SKM-1 treated with dmso at 0.1 percent for 144 hours (cell line): ENCODE results near the gene NCOA6.
"Not testable (repeated sequence)": the region's sequence is repeated elsewhere in the genome, so short reads cannot be mapped to it uniquely, and the experiment has no call there.

Source experiments
- DNase-seq: peaks from one replicate; lab custom pipeline; 2025; ENCODE audit not compliant: unreplicated experiment; lab: John Stamatoyannopoulos, UW

Gene NCOA6

DNA sequence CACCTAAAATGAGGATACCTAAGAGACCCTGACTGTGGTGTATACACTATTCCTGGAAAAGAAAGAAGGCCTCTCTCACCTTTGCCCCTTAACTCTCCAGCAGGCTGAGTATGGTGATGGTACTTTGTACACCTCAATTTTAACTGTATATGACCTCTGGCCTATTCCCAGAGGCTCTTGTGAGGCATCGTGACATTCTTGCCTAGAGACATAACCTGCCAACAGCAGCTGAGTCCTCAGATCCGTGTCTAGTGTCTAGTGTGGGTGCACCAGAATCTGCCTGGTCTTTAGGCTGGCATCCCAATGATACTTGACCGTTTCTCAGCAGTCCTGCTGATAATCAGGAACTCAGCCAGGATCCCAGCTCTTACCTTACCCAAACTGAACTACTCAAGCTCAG is 101.3 kb downstream of the NCOA6 start:
- no peak for DNase-seq

DNA sequence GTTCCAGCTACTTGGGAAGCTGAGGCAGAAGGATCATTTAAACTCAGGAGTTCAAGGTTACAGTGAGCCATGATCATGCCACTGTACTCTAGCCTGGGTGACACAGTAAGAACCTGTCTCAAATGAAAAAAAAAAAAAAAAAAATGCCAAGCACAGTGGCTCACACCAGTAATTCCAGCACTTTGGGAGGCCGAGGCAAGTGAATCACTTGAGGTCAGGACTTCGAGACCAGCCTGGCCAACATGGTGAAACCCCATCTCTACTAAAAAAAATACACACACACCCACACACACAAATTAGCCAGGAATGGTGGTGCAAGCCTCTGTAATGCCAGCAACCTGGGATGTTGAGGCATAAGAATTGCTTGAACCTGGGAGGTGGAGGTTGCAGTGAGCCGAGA is 102.9 kb downstream of the NCOA6 start:
- DNase-seq: not testable (repeated sequence)

DNA sequence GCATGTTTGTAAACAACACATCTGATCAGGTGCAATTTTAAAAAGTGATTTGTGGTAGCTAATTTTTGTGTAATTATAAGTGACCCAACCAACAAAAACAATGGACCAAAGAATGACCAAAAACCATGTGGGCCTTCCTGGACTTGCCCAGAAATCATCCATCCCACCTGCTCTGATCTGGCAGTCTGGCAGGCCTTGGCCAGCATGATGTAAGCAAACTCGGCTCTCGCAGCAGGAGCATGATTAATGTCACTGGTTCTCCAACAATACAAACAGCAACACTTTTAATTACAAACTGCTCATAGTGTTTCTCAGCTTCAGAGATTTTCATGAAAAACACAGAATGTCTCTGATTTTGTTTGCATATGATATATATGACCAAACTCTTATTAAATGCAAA is 105.2 kb downstream of the NCOA6 start:
- DNase-seq: no peak

- not testable (repeated sequence) for DNase-seq
Observed at GRCh38 chr20:34719242-34720017, 106.0 kb downstream of the NCOA6 start.

GRCh38 chr20:34717230-34718095 is 108.0 kb downstream of the NCOA6 start:
- no peak for DNase-seq

GRCh38 chr20:34716921-34717229 is 108.6 kb downstream of the NCOA6 start:
- DNase-seq: no peak

DNA sequence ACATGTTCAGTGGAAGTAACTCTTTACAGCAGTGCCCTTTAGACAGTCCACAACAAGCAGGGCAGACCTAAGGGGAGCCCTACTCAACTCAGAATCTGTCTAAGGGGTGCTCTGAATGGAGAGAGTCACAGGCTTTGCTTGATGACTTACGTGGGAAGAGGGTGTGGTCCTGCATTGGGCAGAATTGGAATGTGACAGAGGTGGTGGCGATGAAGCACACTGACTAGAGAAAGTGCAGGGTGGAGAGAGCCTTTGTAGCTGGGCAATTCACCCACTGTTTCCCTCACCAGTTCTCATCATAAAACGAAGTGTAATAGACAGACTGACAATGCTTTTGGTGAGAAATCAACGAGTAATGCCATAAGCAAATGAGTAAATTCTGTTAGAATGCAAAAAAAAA is 110.1 kb downstream of the NCOA6 start:
- no peak for DNase-seq

- DNase-seq: not testable (repeated sequence)
Observed at GRCh38 chr20:34713944-34714515, 111.4 kb downstream of the NCOA6 start.

- no peak for DNase-seq
Observed at GRCh38 chr20:34713194-34713943, 112.1 kb downstream of the NCOA6 start.

DNA sequence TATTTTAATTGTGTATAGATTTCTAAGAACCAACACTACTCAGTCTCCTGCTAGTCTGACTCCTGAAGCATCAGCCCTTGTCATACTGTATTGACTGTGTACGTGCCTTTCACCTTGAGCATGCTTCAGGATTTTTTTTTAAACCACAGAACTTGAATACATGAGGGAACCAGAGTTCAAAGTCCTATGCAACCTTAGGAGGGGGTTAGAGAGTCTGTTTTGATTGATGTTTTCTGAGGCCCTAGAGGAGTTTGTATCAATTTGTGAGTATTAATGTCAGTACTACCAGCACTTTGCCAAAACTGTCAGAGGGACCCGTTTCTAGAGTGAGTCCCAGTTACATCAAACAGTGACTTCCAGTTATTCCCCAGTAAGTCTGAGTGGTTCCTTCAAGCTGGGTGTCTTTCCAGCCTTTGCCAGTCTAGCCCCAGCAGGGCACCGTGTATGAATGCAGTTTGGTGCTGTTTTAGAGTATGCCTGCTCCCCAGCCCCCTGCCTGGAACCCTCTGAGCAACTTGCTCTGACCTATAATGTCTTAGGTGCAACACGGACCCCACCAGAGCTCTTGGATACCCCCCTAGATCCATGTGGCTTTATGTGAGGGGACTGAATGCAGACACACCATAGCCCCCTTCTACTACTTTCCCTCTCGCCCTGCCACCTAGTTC is 112.8 kb downstream of the NCOA6 start:
- DNase-seq: no peak

GRCh38 chr20:34711813-34712430 is 113.5 kb downstream of the NCOA6 start:
- no peak for DNase-seq

GRCh38 chr20:34710861-34711574 is 114.4 kb downstream of the NCOA6 start:
- DNase-seq: peak; percentile 44

- no peak for DNase-seq
Observed at GRCh38 chr20:34710568-34710839, 114.9 kb downstream of the NCOA6 start.

DNA sequence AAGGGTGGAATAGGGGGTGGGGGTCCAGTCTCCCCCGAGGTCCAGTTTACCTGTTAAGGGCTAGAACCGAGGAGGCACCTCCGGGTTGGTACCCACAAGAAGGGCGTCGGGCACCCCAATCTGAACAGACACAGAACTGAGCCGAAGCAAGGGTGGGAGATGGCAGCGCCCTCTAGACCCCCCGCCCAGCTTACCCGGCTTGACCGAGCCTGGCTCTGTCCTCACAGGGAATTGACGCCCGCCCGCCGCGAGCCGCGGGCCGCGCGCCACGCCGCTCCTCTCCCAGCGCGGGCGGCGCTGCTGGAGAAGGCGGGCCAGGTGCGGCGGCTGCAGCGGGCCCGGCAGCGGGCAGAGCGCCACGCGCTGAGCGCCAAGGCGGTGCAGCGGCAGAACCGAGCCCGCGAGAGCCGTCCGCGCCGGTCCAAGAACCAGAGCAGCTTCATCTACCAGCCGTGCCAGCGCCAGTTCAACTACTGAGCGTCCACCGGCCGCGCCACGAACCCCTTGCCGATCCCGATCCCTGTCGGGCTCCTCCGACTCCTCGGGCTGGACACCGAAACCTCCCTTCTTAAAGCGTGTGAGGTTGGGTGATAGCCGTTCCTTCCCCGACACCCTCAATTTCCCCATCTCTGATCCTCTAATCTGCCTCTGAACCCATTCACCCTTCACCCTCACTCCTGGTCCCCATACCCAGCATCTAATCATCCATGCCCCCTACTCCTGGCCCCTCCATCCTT is 115.5 kb downstream of the NCOA6 start:
- no peak for DNase-seq

- DNase-seq: peak; percentile 62
Observed at GRCh38 chr20:34709044-34709830, 116.2 kb downstream of the NCOA6 start.

DNA sequence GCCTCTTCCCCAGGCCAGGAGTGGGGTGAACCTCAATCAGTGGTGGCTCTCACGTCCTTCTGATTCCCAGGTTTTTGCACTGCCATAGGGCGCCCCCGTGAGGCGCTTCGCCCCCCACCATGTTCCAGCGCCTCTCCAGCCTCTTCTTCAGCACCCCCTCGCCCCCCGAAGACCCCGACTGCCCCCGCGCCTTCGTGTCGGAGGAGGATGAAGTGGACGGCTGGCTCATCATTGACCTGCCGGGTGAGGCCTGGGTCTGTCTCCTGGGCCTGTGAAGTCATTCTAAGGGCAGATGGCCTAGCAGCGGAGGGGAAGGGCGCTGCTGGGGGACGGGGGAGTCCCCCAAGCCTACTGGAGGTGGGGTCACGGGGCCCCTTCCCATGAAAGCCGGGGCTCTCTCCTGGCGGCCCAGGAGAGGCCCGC is 116.8 kb downstream of the NCOA6 start:
- DNase-seq: peak; percentile 16

- no peak for DNase-seq
Observed at GRCh38 chr20:34706912-34707784, 118.3 kb downstream of the NCOA6 start.
